Breast epithelium (tissue), 3 donors: ENCODE measurements around the gene PTBP3.

Experiments used
- POLR2A ChIP-seq: fragments of 450-650 bp; IDR thresholded peaks from one replicate; pipeline ENCODE4 v1.6.1; 2016; ENCODE audit warnings: antibody characterized with exemption, mild to moderate bottlenecking, moderate library complexity
- POLR2AphosphoS5 ChIP-seq, 3 donors: sonication (generic); formaldehyde crosslinking; IDR thresholded peaks; one replicate each; pipeline ENCODE4 v1.6.1; 2017; ENCODE audit warnings: antibody characterized with exemption in 3 of 3
- TF ChIP-seq, protein P1 (sequence below), 3 donors: fragments of 450-650 bp; IDR thresholded peaks; one replicate each; pipeline ENCODE4 v1.5.1; 2016 to 2017; ENCODE audit warnings: antibody characterized with exemption in 3 of 3, mild to moderate bottlenecking in 3 of 3, moderate library complexity in 3 of 3

DNA sequence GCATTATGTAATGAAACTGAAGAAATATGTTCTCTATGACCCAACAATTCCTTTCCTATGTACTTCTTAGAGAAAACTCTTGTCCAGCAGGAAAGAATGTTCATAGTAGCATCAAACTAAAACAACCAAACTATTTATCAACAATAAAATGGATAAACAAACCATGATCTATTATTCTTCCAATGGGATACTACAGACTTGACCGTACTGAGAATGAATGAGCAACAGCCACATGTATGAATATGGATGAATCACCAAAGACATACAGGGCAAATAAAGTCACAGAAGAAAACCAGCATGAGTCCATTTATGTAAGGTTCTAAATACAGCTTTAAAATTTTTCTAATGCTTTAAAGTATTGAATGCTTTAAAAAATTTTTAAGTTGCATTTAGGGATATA, 84.7 kb downstream of the PTBP3 start:
- TF ChIP-seq POLR2AphosphoS5 (IDR thresholded peaks at IDR 0.05) (no peak), POLR2A (no peak)
- TF ChIP-seq, protein P1, sequence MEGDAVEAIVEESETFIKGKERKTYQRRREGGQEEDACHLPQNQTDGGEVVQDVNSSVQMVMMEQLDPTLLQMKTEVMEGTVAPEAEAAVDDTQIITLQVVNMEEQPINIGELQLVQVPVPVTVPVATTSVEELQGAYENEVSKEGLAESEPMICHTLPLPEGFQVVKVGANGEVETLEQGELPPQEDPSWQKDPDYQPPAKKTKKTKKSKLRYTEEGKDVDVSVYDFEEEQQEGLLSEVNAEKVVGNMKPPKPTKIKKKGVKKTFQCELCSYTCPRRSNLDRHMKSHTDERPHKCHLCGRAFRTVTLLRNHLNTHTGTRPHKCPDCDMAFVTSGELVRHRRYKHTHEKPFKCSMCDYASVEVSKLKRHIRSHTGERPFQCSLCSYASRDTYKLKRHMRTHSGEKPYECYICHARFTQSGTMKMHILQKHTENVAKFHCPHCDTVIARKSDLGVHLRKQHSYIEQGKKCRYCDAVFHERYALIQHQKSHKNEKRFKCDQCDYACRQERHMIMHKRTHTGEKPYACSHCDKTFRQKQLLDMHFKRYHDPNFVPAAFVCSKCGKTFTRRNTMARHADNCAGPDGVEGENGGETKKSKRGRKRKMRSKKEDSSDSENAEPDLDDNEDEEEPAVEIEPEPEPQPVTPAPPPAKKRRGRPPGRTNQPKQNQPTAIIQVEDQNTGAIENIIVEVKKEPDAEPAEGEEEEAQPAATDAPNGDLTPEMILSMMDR (IDR thresholded peaks at IDR 0.05): no peak
